Measurements from ENCODE around the gene FRMD5.

- TF ChIP-seq CTCF (IDR thresholded peaks at IDR 0.05) (no peak), POLR2AphosphoS5 (IDR thresholded peaks at IDR 0.05; ENCODE audit: insufficient read depth in 1 of 2, low read depth in 1 of 2) (no peak)
Measured at GRCh38 chr15:44028349-44028748, 166.7 kb downstream of the FRMD5 start.
